Sciatic nerve (tissue), 2 donors: Measurements from ENCODE around the gene TDRD3. TPM values are rescaled to one million over a fixed set of nuclear protein-coding genes. Genes with fewer than 3 reads are reported as not detected.
"Not testable (repeated sequence)": the region's sequence is repeated elsewhere in the genome, so short reads cannot be mapped to it uniquely, and the experiment has no call there.

ENCODE experiments used
- ATAC-seq: fragments of 200-7000 bp; cut with Tn5 transposase; one replicate; pipeline ENCODE4 v1.9.1; 2020; ENCODE audit warnings: mild to moderate bottlenecking, moderate library complexity
- DNase-seq: peaks from one replicate; pipeline ENCODE4 v3.0.0-alpha.2; 2020; ENCODE audit warnings: low spot score
- intact Hi-C: fragments of 100-400 bp; cut with DNase I; formaldehyde crosslinking; loops from one replicate; pipeline ENCODE4 v1.14.2; 2022
- total RNA-seq: library from RNA; stranded (reverse); fragmentation: NEBNext Ultra II Directional; extraction: Animal tissue kit (Norgen Biotek cat#: 25700); gene quantifications from one replicate; pipeline ENCODE4 v1.2.1, GENCODE V29; 2021
- donor health status: DM: no; HTN: no; CAD: no.
- donor health status: DM: no; HTN: no; CAD: no.

The TDRD3 gene
- total RNA-seq, 1 donor from 2014 or later: 55.7 TPM

GRCh38 chr13:60395971-60396782, 843 bp upstream of the TDRD3 start:
- ATAC-seq (peak; percentile 98), DNase-seq (peak; percentile 92)
- intact Hi-C loops: no loop called here

GRCh38 chr13:60397704-60398378, 821 bp downstream of the TDRD3 start:
- DNase-seq: peak; percentile 77
- ATAC-seq: peak; percentile 20
- intact Hi-C loops: no loop called here

GRCh38 chr13:60398379-60398891, 1.4 kb downstream of the TDRD3 start:
- intact Hi-C loops: no loop called here

GRCh38 chr13:60398907-60399589, 2.0 kb downstream of the TDRD3 start:
- DNase-seq: no peak
- intact Hi-C loops: no loop called here
- ATAC-seq: no peak

More at GRCh38 chr13:60398379-60398891, 1.4 kb downstream of the TDRD3 start:
- ATAC-seq: no peak
- no peak for DNase-seq

- DNase-seq (no peak), ATAC-seq (no peak)
- intact Hi-C loops: no loop called here
These were observed 5.0 kb downstream of the TDRD3 start for GRCh38 chr13:60402022-60402421.

- intact Hi-C loops: no loop called here
- DNase-seq: no peak
These were observed 10.1 kb downstream of the TDRD3 start for GRCh38 chr13:60407095-60407494.

GRCh38 chr13:60407852-60408251, 10.8 kb downstream of the TDRD3 start:
- ATAC-seq, intact Hi-C loops, DNase-seq: not testable (repeated sequence)

More at GRCh38 chr13:60407095-60407494, 10.1 kb downstream of the TDRD3 start:
- no peak for ATAC-seq

- intact Hi-C loops, ATAC-seq, DNase-seq: not testable (repeated sequence)
These were observed 12.7 kb downstream of the TDRD3 start for GRCh38 chr13:60409574-60410292.

GRCh38 chr13:60410299-60410698, 13.3 kb downstream of the TDRD3 start:
- ATAC-seq: no peak
- DNase-seq: no peak
- intact Hi-C loops: no loop called here

- intact Hi-C loops: no loop called here
- no peak for ATAC-seq
- no peak for DNase-seq
These were observed 14.4 kb downstream of the TDRD3 start for GRCh38 chr13:60411464-60411863.

- no peak for DNase-seq
- no peak for ATAC-seq
- intact Hi-C loops: no loop called here
These were observed 15.0 kb downstream of the TDRD3 start for GRCh38 chr13:60411983-60412382.

GRCh38 chr13:60412909-60413616, 16.0 kb downstream of the TDRD3 start:
- intact Hi-C loops: no loop called here
- no peak for DNase-seq
- no peak for ATAC-seq

GRCh38 chr13:60414177-60414576, 17.2 kb downstream of the TDRD3 start:
- intact Hi-C loops: no loop called here
- ATAC-seq (no peak), DNase-seq (no peak)

GRCh38 chr13:60417734-60418133, 20.7 kb downstream of the TDRD3 start:
- DNase-seq (no peak), ATAC-seq (no peak)
- intact Hi-C loops: no loop called here

- intact Hi-C loops: no loop called here
- DNase-seq (no peak), ATAC-seq (no peak)
These were observed 21.9 kb downstream of the TDRD3 start for GRCh38 chr13:60418954-60419353.

GRCh38 chr13:60425332-60425731, 28.3 kb downstream of the TDRD3 start:
- ATAC-seq (no peak), DNase-seq (no peak)
- intact Hi-C loops: no loop called here

GRCh38 chr13:60426075-60426474, 29.1 kb downstream of the TDRD3 start:
- intact Hi-C loops: no loop called here
- no peak for ATAC-seq
- DNase-seq: no peak

GRCh38 chr13:60427285-60427684, 30.3 kb downstream of the TDRD3 start:
- no peak for DNase-seq
- intact Hi-C loops: no loop called here
- no peak for ATAC-seq
